Testis (tissue), 3 donors: Measurements from ENCODE around the gene TSEN2. TPM values are rescaled to one million over a fixed set of nuclear protein-coding genes. Genes with fewer than 3 reads are reported as not detected.

Experiments
- DNase-seq: peaks from one replicate; pipeline ENCODE4 v3.0.0-alpha.2; 2019
- H3K27ac ChIP-seq, 2 donors: fragments of 200-600 bp; sonication (generic); one replicate each; pipeline ENCODE4 v1.5.1; 2019
- H3K27me3 ChIP-seq: fragments of 200-600 bp; sonication (generic); one replicate; pipeline ENCODE4 v1.5.1; 2019
- H3K36me3 ChIP-seq: fragments of 200-600 bp; sonication (generic); one replicate; pipeline ENCODE4 v1.5.1; 2017; ENCODE audit warnings: low read depth; ENCODE audit errors: missing control alignments
- H3K4me1 ChIP-seq: fragments of 200-600 bp; sonication (generic); one replicate; pipeline ENCODE4 v1.5.1; 2019
- H3K4me3 ChIP-seq, 2 donors: fragments of 200-600 bp; sonication (generic); one replicate each; pipeline ENCODE4 v1.5.1; 2017 to 2019
- H3K9me3 ChIP-seq: fragments of 200-600 bp; sonication (generic); one replicate; pipeline ENCODE4 v1.5.1; 2017
- CTCF ChIP-seq, 3 experiments: fragments of 450-650 bp in 2 of 3; fragments of 200-600 bp in 1 of 3; sonication (generic) in 1 of 3; IDR thresholded peaks; one replicate each; pipeline ENCODE4 v1.5.1; 2016 to 2019; ENCODE audit warnings: antibody characterized with exemption in 3 of 3, mild to moderate bottlenecking in 2 of 3, moderate library complexity in 1 of 3
- POLR2A ChIP-seq: fragments of 450-650 bp; IDR thresholded peaks from one replicate; pipeline ENCODE4 v1.6.1; 2017; ENCODE audit warnings: antibody characterized with exemption, mild to moderate bottlenecking, moderate library complexity
- WGBS, 2 donors: methylation state at CpG; one replicate each; pipeline ENCODE4 v1.1.5; 2018; 5-methylcytosine and 5-hydroxymethylcytosine counted together
- intact Hi-C: fragments of 100-400 bp; cut with DNase I; formaldehyde crosslinking; loops from one replicate; pipeline ENCODE4 v1.15.1; 2023; ENCODE audit warnings: low total_unique reads
- polyA plus RNA-seq: library from polyadenylated mRNA; stranded (reverse); fragments of 350-450 nt; fragmentation: Illumina TruSeq; extraction: RNeasy Lipid Tissue Mini Kit (QIAGEN cat#74804); gene quantifications from one replicate; pipeline ENCODE4 v1.2.3, GENCODE V29; 2014; ENCODE audit warnings: low read depth, low replicate concordance; ENCODE audit not compliant: insufficient read depth
- total RNA-seq, 2 donors: library from RNA; depleted of rRNA; stranded (reverse); fragments of >200 nt; gene quantifications; one replicate each; pipeline ENCODE4 v1.2.3, GENCODE V29; 2016

The TSEN2 gene
- total and polyA plus RNA-seq, 3 donors from 2014 or later = 17.0 to 26.8 (median 25.3) TPM

- 91 to 94% methylated on average over 10 of the region's 10 CpGs for WGBS, 2 donors
- Histone ChIP-seq H3K27me3 (no peaks in the 10 kb centered on the region), H3K27ac (no peak overlapping the region), H3K4me3 (no peak overlapping the region), H3K9me3 (no peaks in the 10 kb centered on the region), H3K4me1 (peaks cover 9% of the 10 kb centered on the region), H3K36me3 (no peaks in the 10 kb centered on the region)
- no peak for DNase-seq
- TF ChIP-seq POLR2A (no peak), CTCF (IDR thresholded peaks at IDR 0.05) (no peak)
- intact Hi-C loops = no loop called here
Observed at GRCh38 chr3:12443781-12444522, 40.3 kb upstream of the TSEN2 start.

GRCh38 chr3:12444582-12445471, 39.5 kb upstream of the TSEN2 start:
- no peaks in the 10 kb centered on the region for H3K9me3 ChIP-seq
- no peak overlapping the region for H3K27ac ChIP-seq
- no peaks in the 10 kb centered on the region for H3K27me3 ChIP-seq
- H3K36me3 ChIP-seq = no peaks in the 10 kb centered on the region
- intact Hi-C loops = no loop called here
- whole genome bisulfite sequencing, 2 donors = 72 to 78% methylated on average over 24 of the region's 24 CpGs
- TF ChIP-seq CTCF (IDR thresholded peaks at IDR 0.05) = no peak
- TF ChIP-seq POLR2A = no peak
- DNase-seq = no peak
- peaks cover 9% of the 10 kb centered on the region for H3K4me1 ChIP-seq
- H3K4me3 ChIP-seq = no peak overlapping the region

- 90 to 93% methylated on average over 8 of the region's 8 CpGs for WGBS, 2 donors
- no peak for DNase-seq
- Histone ChIP-seq H3K36me3 (no peaks in the 10 kb centered on the region), H3K4me3 (no peak overlapping the region), H3K4me1 (peaks cover 6% of the 10 kb centered on the region), H3K9me3 (no peaks in the 10 kb centered on the region), H3K27me3 (no peaks in the 10 kb centered on the region), H3K27ac (no peak overlapping the region)
- intact Hi-C loops = no loop called here
- TF ChIP-seq CTCF (IDR thresholded peaks at IDR 0.05) = no peak
- TF ChIP-seq POLR2A = no peak
Observed at GRCh38 chr3:12445523-12446240, 38.6 kb upstream of the TSEN2 start.

- Histone ChIP-seq H3K36me3 (no peaks in the 10 kb centered on the region), H3K9me3 (no peaks in the 10 kb centered on the region), H3K27me3 (no peaks in the 10 kb centered on the region), H3K4me1 (peaks cover 2% of the 10 kb centered on the region), H3K4me3 (no peak overlapping the region), H3K27ac (no peak overlapping the region)
- no peak for DNase-seq
- intact Hi-C loops = no loop called here
- WGBS, 2 donors = 74 to 94% methylated on average over 7 of the region's 7 CpGs
- TF ChIP-seq POLR2A (no peak), CTCF (IDR thresholded peaks at IDR 0.05) (no peak)
Observed at GRCh38 chr3:12446298-12446697, 38.0 kb upstream of the TSEN2 start.
